HG02798 (cell line): ENCODE results near the gene CPNE7.
"Not testable (repeated sequence)": the region's sequence is repeated elsewhere in the genome, so short reads cannot be mapped to it uniquely, and the experiment has no call there.

Experiments
- ATAC-seq: cut with Tn5 transposase; IDR thresholded peaks from one replicate; pipeline ENCODE4 v1.9.1; 2021; ENCODE audit warnings: mild to moderate bottlenecking; ENCODE audit not compliant: unreplicated experiment, poor library complexity

CPNE7 gene

DNA sequence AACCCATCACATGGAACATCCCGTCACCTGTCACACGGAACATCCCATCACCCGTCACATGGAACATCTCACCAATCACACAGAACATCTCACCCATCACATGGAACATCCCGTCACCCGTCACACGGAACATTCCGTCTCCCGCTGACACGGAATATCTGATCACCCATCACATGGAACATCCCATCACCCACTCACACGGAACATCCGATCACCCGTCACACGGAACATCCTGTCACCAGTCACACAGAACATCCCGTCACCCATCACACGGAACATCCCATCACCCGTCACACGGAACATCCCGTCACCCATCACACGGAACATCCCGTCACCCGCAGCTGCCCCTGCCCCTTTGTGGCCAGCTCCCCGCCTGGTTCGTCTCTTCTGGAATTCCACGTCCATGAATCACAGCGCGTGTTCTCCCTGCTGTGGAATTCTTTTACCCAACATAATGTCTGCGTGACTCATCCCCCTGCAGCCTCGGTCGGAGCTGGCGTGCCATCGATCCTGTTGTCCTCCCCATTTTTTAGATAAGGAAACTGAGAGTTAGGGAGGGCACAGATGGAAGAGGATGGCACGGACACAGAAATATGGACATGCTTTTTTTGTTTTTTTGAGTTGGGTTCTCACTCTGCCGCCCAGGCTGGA lies 5.6 kb downstream of the CPNE7 start:
- no peak for ATAC-seq

GRCh38 chr16:89581861-89582563 lies 6.5 kb downstream of the CPNE7 start:
- no peak for ATAC-seq

- ATAC-seq: no peak
Measured at GRCh38 chr16:89582614-89583196, 7.1 kb downstream of the CPNE7 start.

- ATAC-seq: no peak
Measured at GRCh38 chr16:89583197-89583894, 7.8 kb downstream of the CPNE7 start.

GRCh38 chr16:89583895-89584644 lies 8.5 kb downstream of the CPNE7 start:
- ATAC-seq: no peak

DNA sequence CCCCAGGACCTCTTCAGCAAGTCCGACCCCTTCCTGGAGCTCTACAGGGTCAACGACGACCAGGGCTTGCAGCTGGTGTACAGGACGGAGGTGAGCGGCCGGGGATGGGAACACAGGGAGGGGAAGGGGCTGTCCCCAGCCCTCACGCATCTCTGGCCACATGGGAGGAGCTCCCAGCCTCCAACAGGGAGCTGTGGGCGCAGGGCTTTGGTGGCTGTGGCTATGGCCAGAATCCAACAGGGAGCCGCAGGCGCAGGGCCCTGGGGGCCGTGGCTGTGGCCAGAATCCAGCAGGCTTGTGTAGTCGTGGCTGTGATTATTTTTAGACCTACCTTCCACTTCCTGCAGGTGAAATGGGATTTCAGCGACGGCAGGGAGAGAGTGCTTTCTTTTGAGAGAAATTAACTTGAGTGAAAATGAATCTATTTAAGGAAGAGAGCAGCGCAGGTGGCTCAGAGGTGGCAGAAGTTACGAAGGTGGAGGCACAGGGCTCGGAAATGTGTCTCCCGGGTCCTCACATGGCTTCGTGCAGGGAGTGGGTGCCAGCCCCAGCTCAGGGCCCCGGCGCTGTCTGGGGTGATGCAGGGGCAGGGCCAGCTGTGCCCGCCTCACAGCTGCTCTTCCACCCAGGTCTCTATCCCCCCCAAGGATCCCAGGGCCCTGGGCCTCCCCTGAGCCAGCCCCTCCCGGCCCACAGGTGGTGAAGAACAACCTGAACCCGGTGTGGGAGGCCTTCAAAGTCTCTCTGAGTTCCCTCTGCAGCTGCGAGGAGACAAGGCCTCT lies 9.4 kb downstream of the CPNE7 start:
- ATAC-seq: no peak

DNA sequence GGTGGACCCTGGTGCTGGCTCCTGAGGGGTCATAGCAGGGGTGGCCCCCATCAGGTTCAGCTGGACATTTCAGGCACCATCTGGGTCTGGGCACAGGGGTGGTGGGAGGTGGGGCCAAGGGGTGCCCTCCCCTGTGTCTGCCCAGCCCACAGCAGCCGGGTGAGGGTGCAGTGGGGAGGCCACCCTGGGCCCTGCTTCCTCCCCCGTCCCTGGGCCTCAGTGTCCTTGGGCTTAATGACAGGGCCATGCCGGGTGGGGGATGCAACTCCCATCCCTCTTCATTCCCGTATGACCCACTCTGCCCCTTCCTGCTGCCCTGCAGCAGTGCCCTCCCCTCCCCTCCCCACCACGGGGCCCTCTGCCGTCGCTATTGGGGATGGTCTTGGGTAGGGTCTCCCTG lies 10.7 kb downstream of the CPNE7 start:
- no peak for ATAC-seq

DNA sequence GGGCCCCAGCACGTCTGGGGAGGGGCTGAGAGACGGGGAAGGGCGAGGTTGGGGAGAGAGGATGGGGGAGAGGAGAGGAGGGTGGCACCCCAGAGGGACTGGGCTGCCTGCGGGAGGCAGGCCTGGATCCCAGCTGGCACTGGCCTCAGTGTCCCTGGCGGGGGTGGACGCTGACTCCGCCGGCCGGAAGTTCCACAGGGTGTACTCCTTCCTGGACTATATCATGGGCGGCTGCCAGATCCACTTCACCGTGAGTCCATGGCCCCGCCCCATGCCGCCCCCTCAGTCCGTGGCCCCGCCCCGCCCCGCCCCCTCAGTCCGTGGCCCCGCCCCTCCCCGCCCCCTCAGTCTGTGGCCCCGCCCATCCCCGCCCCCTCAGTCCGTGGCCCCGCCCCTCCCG lies 11.3 kb downstream of the CPNE7 start:
- no peak for ATAC-seq

DNA sequence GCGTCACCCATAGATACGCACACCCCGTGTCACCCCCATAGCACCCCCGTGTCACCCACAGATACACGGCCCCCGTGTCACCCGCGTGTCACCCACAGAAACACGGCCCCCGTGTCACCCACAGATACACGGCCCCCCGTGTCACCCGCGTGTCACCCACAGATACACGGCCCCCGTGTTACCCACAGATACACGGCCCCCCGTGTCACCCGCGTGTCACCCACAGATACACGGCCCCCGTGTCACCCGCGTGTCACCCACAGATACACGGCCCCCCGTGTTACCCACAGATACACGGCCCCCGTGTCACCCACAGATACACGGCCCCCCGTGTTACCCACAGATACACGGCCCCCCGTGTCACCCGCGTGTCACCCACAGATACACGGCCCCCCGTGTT lies 12.1 kb downstream of the CPNE7 start:
- not testable (repeated sequence) for ATAC-seq

- ATAC-seq: no peak
Measured at GRCh38 chr16:89588413-89589109, 13.0 kb downstream of the CPNE7 start.

DNA sequence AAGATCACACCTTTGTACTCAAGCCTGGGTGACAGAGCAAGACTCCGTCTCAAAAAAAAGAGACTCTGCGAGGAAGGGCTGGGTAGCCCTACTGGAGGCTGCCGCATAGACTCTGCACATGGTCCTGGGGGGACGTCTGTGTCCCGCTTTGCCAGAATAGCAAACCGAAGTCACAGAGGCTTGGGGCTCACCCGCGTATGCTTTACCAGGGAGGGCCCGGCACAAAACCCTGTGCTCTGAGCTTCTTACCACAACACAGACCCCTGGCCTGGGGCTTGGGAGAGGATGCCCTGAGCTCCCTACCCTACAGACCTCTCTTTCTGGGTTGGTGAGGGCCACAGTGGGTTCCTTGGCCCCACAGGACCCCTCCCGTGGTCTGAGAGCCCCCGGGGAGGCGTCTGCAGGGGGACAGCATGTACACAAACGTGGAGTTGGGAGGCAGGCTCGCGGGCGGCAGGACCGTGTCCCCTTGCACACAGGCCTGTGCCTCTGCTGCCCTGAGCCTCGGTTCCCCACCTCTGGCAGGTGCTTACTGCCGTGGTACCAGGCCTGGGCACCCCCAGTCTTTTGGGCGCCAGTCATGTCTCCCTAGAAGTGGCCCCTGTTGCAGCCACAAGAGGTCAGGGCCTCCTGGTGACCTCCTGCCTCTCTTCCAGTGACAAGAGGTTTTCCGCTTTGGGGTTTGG lies 13.8 kb downstream of the CPNE7 start:
- ATAC-seq: no peak

- ATAC-seq: no peak
Measured at GRCh38 chr16:89593841-89594240, 18.3 kb downstream of the CPNE7 start.

- ATAC-seq: no peak
Measured at GRCh38 chr16:89595330-89596060, 19.9 kb downstream of the CPNE7 start.

DNA sequence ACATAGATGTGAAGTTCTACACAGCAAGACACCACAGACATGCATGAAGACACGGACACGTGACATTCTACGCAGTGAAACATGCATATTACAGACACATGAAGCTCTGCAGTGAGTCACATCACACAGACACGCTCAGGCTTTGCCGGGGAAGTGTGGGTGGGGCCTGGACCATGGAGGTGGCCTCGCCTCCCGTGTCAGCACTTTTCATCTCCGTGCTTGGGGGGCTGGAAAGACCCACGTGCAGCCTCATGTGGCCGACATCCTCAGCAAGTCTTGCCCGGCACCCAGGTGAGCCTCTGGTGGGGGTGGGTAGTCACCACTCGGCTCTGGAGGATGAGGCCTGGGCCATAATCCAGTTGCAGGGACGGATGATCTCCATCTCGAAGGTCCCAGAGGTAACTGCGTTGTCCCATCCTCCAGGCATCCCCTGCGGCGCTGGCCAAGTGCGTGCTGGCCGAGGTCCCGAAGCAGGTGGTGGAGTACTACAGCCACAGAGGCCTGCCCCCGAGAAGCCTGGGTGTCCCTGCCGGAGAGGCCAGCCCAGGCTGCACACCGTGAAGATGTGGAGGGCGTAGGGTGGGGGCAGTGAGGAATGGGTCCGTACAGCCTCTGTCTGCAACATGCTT lies 20.6 kb downstream of the CPNE7 start:
- ATAC-seq: no peak

GRCh38 chr16:89596957-89597649 lies 21.5 kb downstream of the CPNE7 start:
- ATAC-seq: no peak

DNA sequence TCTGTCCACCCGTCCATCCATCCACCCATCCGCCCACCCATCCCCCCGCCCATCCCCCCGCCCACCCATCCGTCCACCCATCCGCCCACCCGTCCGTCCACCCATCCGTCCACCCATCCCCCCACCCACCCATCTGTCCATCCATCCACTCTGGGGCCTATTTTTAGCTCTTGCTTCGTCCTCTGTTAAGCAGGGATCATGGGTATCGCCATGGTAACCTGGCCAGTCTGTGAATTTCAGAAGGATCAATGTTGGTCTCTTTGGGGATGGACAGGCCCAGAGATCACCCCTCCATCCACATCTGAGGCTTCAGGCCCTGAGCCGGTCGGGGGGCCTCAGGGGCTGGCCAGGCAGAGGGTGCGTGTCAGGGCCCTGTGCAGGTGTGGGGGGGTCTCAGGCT lies 22.6 kb downstream of the CPNE7 start:
- no peak for ATAC-seq

DNA sequence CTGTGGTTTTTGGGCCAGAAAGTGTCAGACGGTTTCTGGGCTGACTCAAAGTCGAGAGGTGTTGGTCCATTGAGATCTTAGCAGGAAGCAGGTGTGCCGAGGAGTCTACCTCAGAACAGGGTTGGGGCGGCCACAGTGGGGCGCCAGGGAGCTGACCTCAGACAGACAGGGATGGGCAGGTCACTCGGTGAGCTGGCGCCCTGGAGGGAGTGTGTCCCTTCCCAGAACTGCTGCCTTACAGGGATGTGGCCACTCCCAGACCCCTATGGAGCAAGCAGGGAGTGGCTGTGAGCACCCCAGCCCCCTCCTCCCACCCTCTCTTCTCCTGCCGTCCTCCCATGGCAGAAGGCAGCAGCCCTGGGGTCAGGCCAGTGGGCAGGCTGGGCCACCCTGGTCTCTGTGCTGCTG lies 23.9 kb downstream of the CPNE7 start:
- ATAC-seq: no peak
